HG02981 (cell line): ENCODE results near the gene CATSPERD.
A peak's percentile ranks its signal among the peaks of the same experiment; 100 is the strongest.

Experiments
- ATAC-seq: cut with Tn5 transposase; IDR thresholded peaks from one replicate; pipeline ENCODE4 v1.9.1; 2021; ENCODE audit warnings: mild to moderate bottlenecking, moderate library complexity; ENCODE audit not compliant: unreplicated experiment

CATSPERD gene

DNA sequence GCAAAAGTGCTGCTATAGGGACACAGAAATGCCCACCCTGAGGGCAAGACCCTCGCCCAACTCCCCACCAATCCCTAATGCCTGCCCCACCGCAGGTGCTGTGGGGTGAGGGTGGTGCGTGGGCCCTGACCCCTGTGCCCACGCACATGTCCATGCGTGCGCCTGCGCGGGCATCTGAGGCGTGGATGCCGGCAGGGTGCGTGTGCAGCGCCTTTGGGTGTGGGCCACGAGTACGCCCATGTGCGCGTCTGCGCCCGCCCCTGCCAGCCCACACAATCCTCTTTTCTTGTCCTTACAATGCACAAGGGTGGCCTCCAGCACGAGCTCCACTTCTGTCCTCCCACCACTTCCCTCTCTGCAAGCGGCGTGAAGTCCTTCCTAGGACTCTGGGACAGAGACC, 104.7 kb downstream of the CATSPERD start:
- no peak for ATAC-seq

GRCh38 chr19:5826531-5827341, 106.3 kb downstream of the CATSPERD start:
- no peak for ATAC-seq

DNA sequence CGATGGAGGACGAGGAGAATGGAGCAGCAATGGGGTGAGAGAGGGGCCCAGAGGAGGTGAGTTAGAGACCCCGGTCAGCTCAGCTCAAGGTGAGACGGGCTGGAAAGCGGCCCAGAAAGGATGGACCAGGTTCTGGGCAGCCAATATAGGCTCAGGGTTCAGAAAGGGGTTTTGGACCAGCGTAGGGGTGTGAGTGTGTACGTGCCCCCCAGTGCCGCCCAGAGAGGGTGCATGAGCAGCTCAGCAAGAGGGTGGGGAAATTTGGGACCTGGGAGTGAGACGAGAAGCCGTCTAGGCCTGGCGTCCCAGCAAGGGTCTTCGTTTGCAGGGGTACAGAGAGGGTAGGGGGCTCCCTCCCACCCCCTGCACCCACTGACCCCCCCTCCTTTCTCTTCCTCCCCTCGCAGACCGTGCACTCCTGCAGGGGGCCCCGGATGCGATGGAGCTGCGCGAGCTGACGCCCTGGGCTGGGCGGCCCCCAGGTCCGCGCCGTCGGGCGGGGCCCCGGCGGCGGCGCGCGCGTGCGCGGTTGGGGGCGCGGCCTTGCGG, 107.0 kb downstream of the CATSPERD start:
- ATAC-seq, result no peak

- peak; percentile 58 for ATAC-seq
Measured at GRCh38 chr19:5827891-5828660, 107.6 kb downstream of the CATSPERD start.
